PC-9 (cell line): Measurements from ENCODE around the gene C1QTNF9. TPM values are rescaled to one million over a fixed set of nuclear protein-coding genes. Genes with fewer than 3 reads are reported as not detected.
A peak's percentile ranks its signal among the peaks of the same experiment; 100 is the strongest.

Experiments used
- BruUV-seq: library from RNA; stranded (reverse); fragments of 400-500 nt; replicated peaks from 2 replicates; lab custom pipeline; 2021; lab: Mats Ljungman, UMichigan
- CTCF ChIA-PET: fragments of 300-600 bp; sonication (Branson Sonifier 250); formaldehyde crosslinking; loops from one replicate; lab custom pipeline; 2022; ENCODE audit warnings: antibody characterized with exemption; lab: Charles Lee
- POLR2A ChIA-PET: fragments of 300-600 bp; sonication (Branson Sonifier 250); formaldehyde crosslinking; loops from one replicate; lab custom pipeline; 2022; ENCODE audit warnings: antibody characterized with exemption; ENCODE audit not compliant: unreplicated experiment; lab: Charles Lee
- DNase-seq, 2 experiments: peaks; one replicate each; pipeline versions ENCODE4 v3.0.0 to v3.0.0-alpha.2; 2015 to 2022; ENCODE audit warnings: mixed read lengths in 1 of 2
- H2AFZ ChIP-seq: fragments of 200-600 bp; sonication (generic); 2 replicates; pipeline ENCODE4 v1.8.1; 2017; ENCODE audit warnings: antibody characterized with exemption
- H3F3A ChIP-seq: fragments of 200-600 bp; sonication (generic); 2 replicates; pipeline ENCODE4 v1.8.1; 2017; ENCODE audit warnings: antibody characterized with exemption, mild to moderate bottlenecking, low read depth; ENCODE audit not compliant: insufficient read depth
- H3K27ac ChIP-seq: fragments of 200-600 bp; sonication (generic); 2 replicates; pipeline ENCODE4 v1.6.1; 2016; ENCODE audit warnings: mixed run types
- H3K27me3 ChIP-seq: fragments of 200-600 bp; sonication (generic); 2 replicates; pipeline ENCODE4 v1.6.1; 2016; ENCODE audit warnings: low read depth, mixed run types; ENCODE audit not compliant: insufficient read depth
- H3K36me3 ChIP-seq: fragments of 200-600 bp; sonication (generic); 2 replicates; pipeline ENCODE4 v1.6.1; 2016; ENCODE audit warnings: low read depth, mixed run types
- H3K4me1 ChIP-seq: fragments of 200-600 bp; sonication (generic); replicated peaks from 2 replicates; pipeline ENCODE4 v1.6.1; 2016; ENCODE audit warnings: mixed run types; ENCODE audit not compliant: insufficient read depth
- H3K4me2 ChIP-seq: fragments of 200-600 bp; sonication (generic); 2 replicates; pipeline ENCODE4 v1.6.1; 2017; ENCODE audit warnings: mixed run types
- H3K4me3 ChIP-seq: fragments of 200-600 bp; sonication (generic); 2 replicates; pipeline ENCODE4 v1.6.1; 2016; ENCODE audit warnings: mixed run types
- H3K79me2 ChIP-seq: fragments of 200-600 bp; sonication (generic); 2 replicates; pipeline ENCODE4 v1.6.1; 2017; ENCODE audit warnings: low read depth, mixed run types
- H3K9me2 ChIP-seq: fragments of 200-600 bp; sonication (generic); 2 replicates; pipeline ENCODE4 v1.8.1; 2017; ENCODE audit warnings: mild to moderate bottlenecking; ENCODE audit not compliant: insufficient read depth
- H3K9me3 ChIP-seq: fragments of 200-600 bp; sonication (generic); 2 replicates; pipeline ENCODE4 v1.8.1; 2016; ENCODE audit warnings: low read depth; ENCODE audit not compliant: insufficient read depth
- H4K20me1 ChIP-seq: fragments of 200-600 bp; sonication (generic); 2 replicates; pipeline ENCODE4 v1.8.1; 2017; ENCODE audit not compliant: insufficient read depth
- EZH2 ChIP-seq: fragments of 200-600 bp; sonication (generic); IDR thresholded peaks from 2 replicates; pipeline ENCODE4 v1.8.0; 2017; ENCODE audit warnings: antibody characterized with exemption, low read depth
- intact Hi-C: fragments of 100-400 bp; cut with micrococcal nuclease; formaldehyde crosslinking; loops from one replicate; pipeline ENCODE4 v1.10.0; 2022; ENCODE audit not compliant: unreplicated experiment
- total RNA-seq: library from RNA; stranded (reverse); gene quantifications from 2 replicates; pipeline ENCODE4 v1.2.3, GENCODE V29; 2021
- TF ChIP-seq, protein P1 (sequence below): fragments of 200-600 bp; sonication (generic); conservative IDR thresholded peaks from 2 replicates; pipeline ENCODE4 v1.6.1; 2017; ENCODE audit warnings: mixed run types, antibody characterized with exemption, mild to moderate bottlenecking, moderate library complexity

The C1QTNF9 gene
- total RNA-seq, 1 experiment from 2014 or later, result not detected

DNA sequence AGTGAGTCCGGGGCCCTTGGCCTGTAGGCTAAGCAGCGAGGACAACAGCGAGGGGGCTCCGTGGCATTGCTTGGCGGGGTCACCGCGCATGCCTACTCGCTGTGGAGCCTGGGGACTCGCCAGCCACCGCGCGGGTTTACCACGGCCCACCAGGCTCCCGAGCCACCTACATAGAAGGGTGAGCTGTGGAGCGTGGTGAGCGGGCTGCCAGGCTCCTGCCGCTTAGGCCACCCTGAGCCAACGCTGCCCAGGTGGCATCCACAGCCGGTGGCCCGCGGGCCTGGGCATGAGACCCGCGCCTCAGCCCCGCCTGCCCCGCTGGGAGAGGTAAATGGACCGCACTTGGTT, 31.2 kb downstream of the C1QTNF9 start:
- TF ChIP-seq, protein P1, sequence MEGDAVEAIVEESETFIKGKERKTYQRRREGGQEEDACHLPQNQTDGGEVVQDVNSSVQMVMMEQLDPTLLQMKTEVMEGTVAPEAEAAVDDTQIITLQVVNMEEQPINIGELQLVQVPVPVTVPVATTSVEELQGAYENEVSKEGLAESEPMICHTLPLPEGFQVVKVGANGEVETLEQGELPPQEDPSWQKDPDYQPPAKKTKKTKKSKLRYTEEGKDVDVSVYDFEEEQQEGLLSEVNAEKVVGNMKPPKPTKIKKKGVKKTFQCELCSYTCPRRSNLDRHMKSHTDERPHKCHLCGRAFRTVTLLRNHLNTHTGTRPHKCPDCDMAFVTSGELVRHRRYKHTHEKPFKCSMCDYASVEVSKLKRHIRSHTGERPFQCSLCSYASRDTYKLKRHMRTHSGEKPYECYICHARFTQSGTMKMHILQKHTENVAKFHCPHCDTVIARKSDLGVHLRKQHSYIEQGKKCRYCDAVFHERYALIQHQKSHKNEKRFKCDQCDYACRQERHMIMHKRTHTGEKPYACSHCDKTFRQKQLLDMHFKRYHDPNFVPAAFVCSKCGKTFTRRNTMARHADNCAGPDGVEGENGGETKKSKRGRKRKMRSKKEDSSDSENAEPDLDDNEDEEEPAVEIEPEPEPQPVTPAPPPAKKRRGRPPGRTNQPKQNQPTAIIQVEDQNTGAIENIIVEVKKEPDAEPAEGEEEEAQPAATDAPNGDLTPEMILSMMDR, result no peak
- TF ChIP-seq EZH2, result no peak
- Histone ChIP-seq H3K27ac (no peak overlapping the region), H3K36me3 (no peaks in the 10 kb centered on the region), H3K79me2 (no peaks in the 10 kb centered on the region), H3K9me2 (no peaks in the 10 kb centered on the region), H3F3A (peaks cover 4% of the 10 kb centered on the region; the same call in 1 of the 2 replicates), H3K4me2 (no peak overlapping the region), H3K4me1 (no peaks in the 10 kb centered on the region), H4K20me1 (no peaks in the 10 kb centered on the region), H3K27me3 (no peaks in the 10 kb centered on the region), H3K9me3 (no peaks in the 10 kb centered on the region), H2AFZ (no peak overlapping the region), H3K4me3 (no peak overlapping the region)
- POLR2A ChIA-PET, result no interaction called here
- CTCF ChIA-PET, result no interaction called here
- no TSS peak for BruUV-seq
- DNase-seq, result no peak
- intact Hi-C loops, result no loop called here

DNA sequence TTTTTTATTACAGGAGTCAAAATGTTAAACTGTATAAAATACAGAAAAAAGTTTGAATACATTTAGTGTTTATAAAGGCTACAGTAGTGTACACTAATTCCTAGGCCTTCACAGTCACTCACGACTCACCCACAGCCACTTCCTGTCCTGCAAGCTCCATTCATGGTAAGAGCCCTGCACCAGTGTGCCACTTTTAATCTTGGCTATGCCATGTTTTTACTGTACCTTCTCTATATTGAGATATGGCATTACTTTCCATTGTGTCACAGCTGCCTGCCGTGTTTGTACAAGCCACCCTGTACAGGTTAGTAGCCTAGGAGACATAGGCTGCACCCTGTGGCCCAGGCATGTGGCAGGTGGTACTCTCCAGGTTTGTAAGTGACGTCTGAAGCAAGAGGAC, 32.1 kb downstream of the C1QTNF9 start:
- H3K79me2 ChIP-seq, result no peaks in the 10 kb centered on the region
- H4K20me1 ChIP-seq, result no peaks in the 10 kb centered on the region
- POLR2A ChIA-PET, result no interaction called here
- intact Hi-C loops, result no loop called here
- H3K4me3 ChIP-seq, result no peak overlapping the region
- no peaks in the 10 kb centered on the region for H3K27me3 ChIP-seq
- no peak overlapping the region for H3K4me2 ChIP-seq
- no peak overlapping the region for H2AFZ ChIP-seq
- TF ChIP-seq, protein P1, result no peak
- no peak for TF ChIP-seq EZH2
- no peak for DNase-seq
- no peaks in the 10 kb centered on the region for H3K9me2 ChIP-seq
- BruUV-seq, result no TSS peak
- H3K4me1 ChIP-seq, result no peaks in the 10 kb centered on the region
- no peaks in the 10 kb centered on the region for H3K9me3 ChIP-seq
- no peak overlapping the region for H3K27ac ChIP-seq
- no peaks in the 10 kb centered on the region for H3K36me3 ChIP-seq
- peaks cover 4% of the 10 kb centered on the region; the same call in 1 of the 2 replicates for H3F3A ChIP-seq
- CTCF ChIA-PET, result no interaction called here

DNA sequence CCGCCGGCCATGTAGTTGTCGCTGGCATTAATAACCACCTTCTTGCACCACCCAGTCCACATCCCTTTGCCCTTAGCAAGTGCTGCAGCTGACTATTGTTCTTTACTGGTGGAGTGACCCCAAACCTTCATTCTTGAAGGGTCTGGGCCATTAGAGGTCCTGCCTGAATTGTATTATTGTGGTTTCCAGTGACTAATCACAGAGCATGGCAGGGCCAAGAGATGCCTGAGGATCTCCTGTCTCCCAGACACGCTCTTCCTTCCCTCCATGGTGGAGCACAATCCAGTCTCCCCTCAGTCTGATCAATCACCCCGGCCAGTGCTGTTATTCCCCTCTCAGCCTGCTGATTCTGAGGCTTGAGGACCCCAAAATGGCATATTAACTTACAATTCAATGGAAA, 39.0 kb downstream of the C1QTNF9 start:
- H3K4me2 ChIP-seq, result peak overlapping the region; percentile 67
- peaks cover 44% of the 10 kb centered on the region for H3F3A ChIP-seq
- DNase-seq, result peak; percentile 40 to 87
- no peaks in the 10 kb centered on the region; the same call in 1 of the 2 replicates for H3K9me3 ChIP-seq
- BruUV-seq, result TSS peak; percentile 57
- H3K4me1 ChIP-seq, result peaks cover 38% of the 10 kb centered on the region
- ChIA-PET POLR2A (interaction anchor here (0.6 kb wide), 1 partner anchor 154 kb away, joined by 4 read pairs; no protein-coding TSS in a partner anchor), CTCF (no interaction called here)
- peak overlapping the region; percentile 93 for H3K27ac ChIP-seq
- H3K79me2 ChIP-seq, result no peaks in the 10 kb centered on the region
- H3K4me3 ChIP-seq, result peak overlapping the region; percentile 13; the same call in 1 of the 2 replicates
- intact Hi-C loops, result no loop called here
- H3K36me3 ChIP-seq, result no peaks in the 10 kb centered on the region
- no peaks in the 10 kb centered on the region for H4K20me1 ChIP-seq
- H3K9me2 ChIP-seq, result no peaks in the 10 kb centered on the region
- H2AFZ ChIP-seq, result no peak overlapping the region
- H3K27me3 ChIP-seq, result no peaks in the 10 kb centered on the region
- TF ChIP-seq, protein P1, result no peak
- TF ChIP-seq EZH2, result no peak
